GM18498 (cell line): ENCODE results near the gene TMEM63A.
"Not testable (repeated sequence)": the region's sequence is repeated elsewhere in the genome, so short reads cannot be mapped to it uniquely, and the experiment has no call there.

Experiments used
- ATAC-seq: cut with Tn5 transposase; IDR thresholded peaks from one replicate; pipeline ENCODE4 v1.9.1; 2021; ENCODE audit warnings: mild to moderate bottlenecking, moderate library complexity; ENCODE audit not compliant: unreplicated experiment

Gene TMEM63A

GRCh38 chr1:225823811-225824261 lies 58.3 kb downstream of the TMEM63A start:
- ATAC-seq = no peak

GRCh38 chr1:225822655-225823403 lies 59.4 kb downstream of the TMEM63A start:
- ATAC-seq = no peak

GRCh38 chr1:225820522-225821120 lies 61.6 kb downstream of the TMEM63A start:
- ATAC-seq = no peak

- no peak for ATAC-seq
Measured at GRCh38 chr1:225819346-225820192, 62.6 kb downstream of the TMEM63A start.

- ATAC-seq = no peak
Measured at GRCh38 chr1:225818229-225818628, 64.0 kb downstream of the TMEM63A start.

- no peak for ATAC-seq
Measured at GRCh38 chr1:225817611-225818061, 64.5 kb downstream of the TMEM63A start.

- no peak for ATAC-seq
Measured at GRCh38 chr1:225816643-225817538, 65.3 kb downstream of the TMEM63A start.

- ATAC-seq = no peak
Measured at GRCh38 chr1:225815526-225816178, 66.5 kb downstream of the TMEM63A start.

- ATAC-seq = not testable (repeated sequence)
Measured at GRCh38 chr1:225815090-225815489, 67.1 kb downstream of the TMEM63A start.

GRCh38 chr1:225814381-225814780 lies 67.8 kb downstream of the TMEM63A start:
- ATAC-seq = no peak

- no peak for ATAC-seq
Measured at GRCh38 chr1:225813214-225813964, 68.8 kb downstream of the TMEM63A start.

- ATAC-seq = no peak
Measured at GRCh38 chr1:225812488-225813213, 69.5 kb downstream of the TMEM63A start.

GRCh38 chr1:225811622-225812487 lies 70.3 kb downstream of the TMEM63A start:
- ATAC-seq = no peak

GRCh38 chr1:225810579-225811538 lies 71.3 kb downstream of the TMEM63A start:
- ATAC-seq = not testable (repeated sequence)

GRCh38 chr1:225809842-225810578 lies 72.2 kb downstream of the TMEM63A start, which contains the start of gene EPHX1:
Gene EPHX1, plus strand, starts transcription at chr1:225810124. Its CDS starts 18,606 bp downstream, at chr1:225828730.
- ATAC-seq = peak; percentile 99

- ATAC-seq = no peak
Measured at GRCh38 chr1:225808136-225808535, 74.0 kb downstream of the TMEM63A start.
